NB4 (cell line): ENCODE results near the gene STX16.

Experiments
- CTCF ChIP-seq: IDR thresholded peaks from one replicate; pipeline ENCODE4 v1.5.1; 2012; ENCODE audit warnings: low read depth, low read length
- MAX ChIP-seq: IDR thresholded peaks from 2 replicates; pipeline ENCODE4 v1.6.1; 2011; ENCODE audit warnings: low read depth, low read length
- POLR2A ChIP-seq: IDR thresholded peaks from 2 replicates; pipeline ENCODE4 v1.6.1; 2011; ENCODE audit warnings: mild to moderate bottlenecking; ENCODE audit not compliant: insufficient read length; ENCODE audit errors: extremely low read depth

GRCh38 chr20:58613061-58613854 lies 37.8 kb upstream of the STX16 start:
- TF ChIP-seq CTCF: no peak
- TF ChIP-seq MAX: no peak
- TF ChIP-seq POLR2A: no peak
